Stimulated activated CD4-positive, alpha-beta T cell treated with anti-CD3 and anti-CD28 coated beads, Interleukin-2, amount 100 ng/mL, for 24 hours (primary cell): ENCODE data around the gene IL17C.

ENCODE experiments used
- DNase-seq, 2 donors: peaks; one replicate each; pipeline ENCODE4 v3.0.0-alpha.2; 2020

Gene IL17C

GRCh38 chr16:88647178-88648070 is 9.1 kb downstream of the IL17C start:
- no peak for DNase-seq

- no peak for DNase-seq
Measured at GRCh38 chr16:88649195-88649923, 11.0 kb downstream of the IL17C start.

- peak; percentile 43 to 55 for DNase-seq
Measured at GRCh38 chr16:88649924-88650748, 11.8 kb downstream of the IL17C start.

GRCh38 chr16:88650749-88651275 is 12.4 kb downstream of the IL17C start, which contains the start of gene CYBA:
Gene CYBA, minus strand, starts transcription at chr16:88651053. Its CDS starts 40 bp downstream, at chr16:88651013.
- peak; percentile 77 to 90 for DNase-seq

GRCh38 chr16:88651276-88651988 is 13.1 kb downstream of the IL17C start:
- DNase-seq = peak; percentile 72 to 85

- DNase-seq = no peak
Measured at GRCh38 chr16:88651989-88652761, 13.8 kb downstream of the IL17C start.

- DNase-seq = no peak
Measured at GRCh38 chr16:88652762-88653063, 14.3 kb downstream of the IL17C start.

GRCh38 chr16:88653101-88653500 is 14.7 kb downstream of the IL17C start:
- DNase-seq = no peak

- no peak for DNase-seq
Measured at GRCh38 chr16:88653596-88654362, 15.4 kb downstream of the IL17C start.

- DNase-seq = no peak
Measured at GRCh38 chr16:88654363-88655052, 16.1 kb downstream of the IL17C start.

- no peak for DNase-seq
Measured at GRCh38 chr16:88655053-88655732, 16.8 kb downstream of the IL17C start.

GRCh38 chr16:88655733-88656281 is 17.4 kb downstream of the IL17C start:
- DNase-seq = no peak

- DNase-seq = no peak
Measured at GRCh38 chr16:88656291-88656980, 18.1 kb downstream of the IL17C start.

- no peak for DNase-seq
Measured at GRCh38 chr16:88657371-88657770, 19.0 kb downstream of the IL17C start.

GRCh38 chr16:88658714-88659113 is 20.3 kb downstream of the IL17C start:
- DNase-seq = no peak

- DNase-seq = no peak
Measured at GRCh38 chr16:88659160-88659559, 20.8 kb downstream of the IL17C start.

GRCh38 chr16:88661468-88661867 is 23.1 kb downstream of the IL17C start:
- DNase-seq = no peak

GRCh38 chr16:88662222-88662842 is 24.0 kb downstream of the IL17C start:
- no peak for DNase-seq
